Measurements from ENCODE around the gene NDRG3.
A peak's percentile ranks its signal among the peaks of the same experiment; 100 is the strongest.

The NDRG3 gene

GRCh38 chr20:36605399-36606157 is 140.3 kb downstream of the NDRG3 start, which contains the start of gene RAB5IF:
RAB5IF (plus strand) TSS chr20:36605779; CDS start chr20:36605952, 173 bp downstream.
- peak; percentile 99 for DNase-seq

- DNase-seq: peak; percentile 84
Observed at GRCh38 chr20:36604952-36605398, 140.9 kb downstream of the NDRG3 start.

Data from OCI-M1 (cell line).